ENCODE data around the gene ADAMTS2.

- TF ChIP-seq TAF1 (IDR thresholded peaks at IDR 0.05; ENCODE audit: low read depth, low read length): no peak
- no peak for TF ChIP-seq POLR2A (IDR thresholded peaks at IDR 0.05; ENCODE audit: low read depth, low read length)
- no peak for TF ChIP-seq SPI1 (IDR thresholded peaks at IDR 0.05; ENCODE audit: low read depth, low read length)
Measured at GRCh38 chr5:179348011-179348530, 2.8 kb upstream of the ADAMTS2 start.

Measured in GM12891 (cell line).